ENCODE data around the gene MAGOH. TPM values are rescaled to one million over a fixed set of nuclear protein-coding genes. Genes with fewer than 3 reads are reported as not detected.

The MAGOH gene
- total and polyA plus RNA-seq, 5 experiments from 2014 or later = 54.1 to 116 (median 99.7) TPM

GRCh38 chr1:53264048-53264447 lies 25.7 kb upstream of the MAGOH start:
- H3K4me1 Mint-ChIP-seq = no peaks in the 10 kb centered on the region
- H3K27ac Mint-ChIP-seq = no peak overlapping the region
- peaks cover 0 to 41% (median 5%) of the 10 kb centered on the region in 3 donors for H3K36me3 Mint-ChIP-seq
- ATAC-seq = no peak
- H3K4me3 Mint-ChIP-seq = no peak overlapping the region
- DNase-seq = no peak
- no peaks in the 10 kb centered on the region for H3K27me3 Mint-ChIP-seq
- POLR2A ChIA-PET = no interaction called here
- H3K9me3 Mint-ChIP-seq = no peaks in the 10 kb centered on the region

DNA sequence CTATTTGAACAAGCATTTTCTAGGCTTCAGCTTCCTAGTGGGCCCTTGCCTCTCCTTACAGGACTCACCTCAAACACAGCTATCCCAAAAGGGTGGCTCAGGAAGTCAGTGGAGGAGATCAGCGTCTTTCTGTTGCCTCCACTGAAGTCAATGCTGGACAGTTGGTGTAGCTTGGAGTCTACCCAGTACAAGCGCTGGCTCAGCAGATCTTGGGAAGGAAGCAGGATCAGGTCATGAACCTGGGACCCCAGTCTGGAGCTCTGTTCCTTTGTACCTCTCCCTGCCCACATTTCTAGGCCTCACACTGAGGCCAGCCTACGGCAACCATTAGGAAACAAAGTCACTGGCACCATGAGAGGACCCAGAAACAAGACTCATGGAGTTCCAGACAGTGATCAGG lies 23.7 kb upstream of the MAGOH start:
- Mint-ChIP-seq H3K4me1 (no peaks in the 10 kb centered on the region), H3K27me3 (no peaks in the 10 kb centered on the region), H3K27ac (no peak overlapping the region), H3K9me3 (no peaks in the 10 kb centered on the region), H3K36me3 (peaks cover 0 to 42% (median 5%) of the 10 kb centered on the region in 3 donors), H3K4me3 (no peak overlapping the region)
- POLR2A ChIA-PET = no interaction called here
- DNase-seq (peak in 1 of 10 donors; percentile 6), ATAC-seq (no peak)

- no peaks in the 10 kb centered on the region for H3K4me1 Mint-ChIP-seq
- H3K9me3 Mint-ChIP-seq = no peaks in the 10 kb centered on the region
- no peak overlapping the region for H3K27ac Mint-ChIP-seq
- DNase-seq (no peak), ATAC-seq (no peak)
- H3K27me3 Mint-ChIP-seq = no peaks in the 10 kb centered on the region
- no peak overlapping the region for H3K4me3 Mint-ChIP-seq
- H3K36me3 Mint-ChIP-seq = peaks cover 0 to 36% (median 0%) of the 10 kb centered on the region in 3 donors
- POLR2A ChIA-PET = no interaction called here
These were observed 22.4 kb upstream of the MAGOH start for GRCh38 chr1:53260631-53261247.

DNA sequence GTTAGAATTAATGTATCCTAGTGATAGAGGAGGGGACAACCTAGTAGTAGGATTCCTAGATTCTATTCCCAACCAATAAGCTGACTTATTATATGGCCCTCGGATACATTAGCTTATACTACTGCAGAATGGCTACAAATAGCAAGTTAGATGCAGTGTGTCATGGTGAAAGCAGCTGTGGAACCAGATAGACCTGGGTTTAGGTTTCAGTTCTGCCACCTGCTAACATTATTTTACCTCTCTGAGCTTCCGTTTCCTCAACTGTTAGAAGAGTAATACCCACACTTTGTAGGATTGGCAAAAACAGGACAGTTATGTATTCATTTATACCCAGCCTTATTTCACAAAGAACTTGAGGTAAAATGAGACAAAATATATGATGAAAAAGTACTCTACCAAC lies 21.6 kb upstream of the MAGOH start:
- ATAC-seq (no peak), DNase-seq (no peak)
- Mint-ChIP-seq H3K4me3 (no peak overlapping the region), H3K27ac (no peak overlapping the region), H3K4me1 (no peaks in the 10 kb centered on the region), H3K36me3 (peaks cover 0 to 28% (median 0%) of the 10 kb centered on the region in 3 donors), H3K27me3 (no peaks in the 10 kb centered on the region), H3K9me3 (no peaks in the 10 kb centered on the region)
- POLR2A ChIA-PET = no interaction called here

DNA sequence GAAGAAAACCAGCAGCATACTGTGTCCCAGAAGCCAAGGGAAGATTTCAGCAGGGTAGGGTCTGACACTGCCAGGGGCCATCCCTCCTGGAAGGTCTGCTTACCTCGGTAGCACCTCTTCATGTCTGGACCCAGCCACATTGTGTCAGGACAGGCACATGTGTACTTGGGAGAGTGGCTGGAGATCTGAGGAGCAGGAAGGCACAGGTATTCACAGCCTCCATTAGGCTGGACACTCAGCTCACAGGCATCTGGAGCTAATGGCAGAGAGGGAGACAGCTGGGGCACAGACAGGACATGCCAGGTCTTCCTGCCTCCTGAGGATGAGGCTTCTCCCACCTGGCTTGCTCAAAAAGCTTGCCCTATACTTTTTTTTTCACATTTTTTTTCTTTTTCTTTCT lies 19.9 kb upstream of the MAGOH start:
- peaks cover 0 to 21% (median 0%) of the 10 kb centered on the region in 3 donors for H3K36me3 Mint-ChIP-seq
- ATAC-seq (no peak), DNase-seq (no peak)
- POLR2A ChIA-PET = no interaction called here
- H3K9me3 Mint-ChIP-seq = no peaks in the 10 kb centered on the region
- peak overlapping the region in 1 of 10 donors; percentile 10 for H3K27ac Mint-ChIP-seq
- no peaks in the 10 kb centered on the region for H3K27me3 Mint-ChIP-seq
- H3K4me3 Mint-ChIP-seq = no peak overlapping the region
- no peaks in the 10 kb centered on the region for H3K4me1 Mint-ChIP-seq

DNA sequence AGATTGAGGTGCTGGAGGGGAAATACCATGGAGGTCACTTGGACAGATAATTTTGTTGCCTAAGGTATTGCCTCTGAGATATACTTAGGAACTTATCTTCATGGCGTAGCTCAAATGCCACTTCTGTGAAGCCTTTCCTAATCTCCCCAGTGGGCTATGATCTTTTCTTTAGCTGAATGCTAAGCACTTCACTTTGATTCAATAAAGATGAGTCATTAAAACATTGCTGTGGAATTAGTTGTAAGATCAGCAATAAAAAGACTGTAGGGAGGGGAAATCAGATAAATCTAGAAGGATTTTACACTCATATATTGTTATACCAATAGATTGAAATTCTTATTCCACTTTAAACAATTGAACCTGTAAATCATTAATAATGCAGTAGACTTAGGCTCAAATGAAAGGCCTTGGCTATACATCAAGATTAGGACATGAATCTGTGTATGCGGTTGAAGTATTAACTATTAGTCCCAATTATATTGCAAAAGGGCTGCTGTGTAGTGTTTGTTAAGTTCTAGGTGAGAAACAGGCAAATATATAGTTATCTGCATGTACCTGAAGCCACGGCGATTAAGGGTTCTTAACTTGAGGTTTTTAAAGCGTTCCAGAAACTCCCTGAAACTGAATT lies 19.2 kb upstream of the MAGOH start:
- ATAC-seq (no peak), DNase-seq (no peak)
- Mint-ChIP-seq H3K36me3 (peaks cover 0 to 21% (median under 1%) of the 10 kb centered on the region in 3 donors), H3K27ac (peak overlapping the region in 1 of 10 donors; percentile 10), H3K9me3 (no peaks in the 10 kb centered on the region), H3K4me3 (no peak overlapping the region), H3K27me3 (no peaks in the 10 kb centered on the region), H3K4me1 (no peaks in the 10 kb centered on the region)
- POLR2A ChIA-PET = no interaction called here

GRCh38 chr1:53256511-53257453 lies 18.5 kb upstream of the MAGOH start:
- Mint-ChIP-seq H3K27me3 (no peaks in the 10 kb centered on the region), H3K27ac (no peak overlapping the region), H3K9me3 (no peaks in the 10 kb centered on the region), H3K4me1 (no peaks in the 10 kb centered on the region), H3K4me3 (no peak overlapping the region), H3K36me3 (peaks cover 0 to 19% (median 3%) of the 10 kb centered on the region in 3 donors)
- POLR2A ChIA-PET = no interaction called here
- no peak for DNase-seq
- no peak for ATAC-seq

DNA sequence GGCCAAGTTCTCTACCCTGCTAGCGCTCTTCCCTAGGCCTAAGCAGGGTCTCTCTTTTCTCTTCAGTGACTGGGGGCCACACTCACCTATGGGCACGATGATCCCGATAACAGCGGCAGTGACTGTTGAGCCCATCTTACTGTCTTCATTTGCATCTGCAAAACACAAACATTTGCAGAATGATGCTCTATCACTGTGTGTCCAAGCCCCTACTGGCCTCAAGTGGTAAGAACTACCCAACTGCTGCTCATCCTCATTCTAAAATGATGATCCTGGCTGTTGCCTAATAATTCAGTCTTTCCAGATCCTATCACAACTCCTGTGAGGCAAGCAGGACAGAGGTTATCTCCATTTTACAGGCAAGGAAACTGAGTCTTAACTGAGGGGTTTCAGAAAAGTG lies 16.7 kb upstream of the MAGOH start:
- Mint-ChIP-seq H3K27ac (no peak overlapping the region), H3K4me1 (no peaks in the 10 kb centered on the region), H3K27me3 (no peaks in the 10 kb centered on the region), H3K4me3 (no peak overlapping the region), H3K36me3 (peaks cover 0 to 17% (median 3%) of the 10 kb centered on the region in 3 donors), H3K9me3 (no peaks in the 10 kb centered on the region)
- DNase-seq (no peak), ATAC-seq (no peak)
- POLR2A ChIA-PET = no interaction called here

- no peaks in the 10 kb centered on the region for H3K4me1 Mint-ChIP-seq
- H3K4me3 Mint-ChIP-seq = no peak overlapping the region
- peak overlapping the region in 1 of 10 donors; percentile 8 for H3K27ac Mint-ChIP-seq
- H3K27me3 Mint-ChIP-seq = no peaks in the 10 kb centered on the region
- DNase-seq (no peak), ATAC-seq (no peak)
- no peaks in the 10 kb centered on the region for H3K9me3 Mint-ChIP-seq
- H3K36me3 Mint-ChIP-seq = peaks cover 0 to 14% (median 3%) of the 10 kb centered on the region in 3 donors
- POLR2A ChIA-PET = no interaction called here
These were observed 15.8 kb upstream of the MAGOH start for GRCh38 chr1:53254011-53254640.

DNA sequence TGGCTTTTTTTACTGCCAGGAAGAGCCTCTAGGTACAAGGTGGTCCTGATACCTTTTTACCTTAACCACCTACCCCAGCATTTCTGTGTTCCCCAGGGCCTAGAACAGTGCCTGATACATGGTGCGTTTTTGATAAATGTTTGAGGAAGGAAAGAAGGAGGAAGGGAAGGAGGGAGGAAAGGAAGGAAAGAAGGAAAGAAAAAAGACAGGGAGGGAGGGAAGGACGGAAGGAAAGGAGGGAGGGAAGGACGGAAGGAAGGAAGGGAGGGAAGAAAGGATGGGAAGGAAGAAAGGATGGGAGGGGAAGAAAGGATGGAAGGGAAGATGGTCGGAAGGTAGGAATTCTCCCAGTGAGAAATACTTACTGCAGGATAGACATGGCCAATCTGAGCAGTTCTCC lies 12.0 kb upstream of the MAGOH start:
- Mint-ChIP-seq H3K9me3 (no peaks in the 10 kb centered on the region), H3K27ac (no peak overlapping the region), H3K4me3 (no peak overlapping the region), H3K36me3 (peaks cover 0 to 14% (median 3%) of the 10 kb centered on the region in 3 donors), H3K4me1 (peaks cover 0 to 8% (median 0%) of the 10 kb centered on the region in 4 donors), H3K27me3 (no peaks in the 10 kb centered on the region)
- POLR2A ChIA-PET = no interaction called here
- ATAC-seq = no peak
- no peak for DNase-seq

GRCh38 chr1:53249706-53250105 lies 11.4 kb upstream of the MAGOH start:
- Mint-ChIP-seq H3K9me3 (no peaks in the 10 kb centered on the region), H3K4me3 (no peak overlapping the region), H3K27ac (no peak overlapping the region), H3K4me1 (peaks cover 0 to 10% (median 0%) of the 10 kb centered on the region in 4 donors), H3K27me3 (no peaks in the 10 kb centered on the region), H3K36me3 (peaks cover 0 to 14% (median 3%) of the 10 kb centered on the region in 3 donors)
- ATAC-seq (no peak), DNase-seq (no peak)
- POLR2A ChIA-PET = no interaction called here

DNA sequence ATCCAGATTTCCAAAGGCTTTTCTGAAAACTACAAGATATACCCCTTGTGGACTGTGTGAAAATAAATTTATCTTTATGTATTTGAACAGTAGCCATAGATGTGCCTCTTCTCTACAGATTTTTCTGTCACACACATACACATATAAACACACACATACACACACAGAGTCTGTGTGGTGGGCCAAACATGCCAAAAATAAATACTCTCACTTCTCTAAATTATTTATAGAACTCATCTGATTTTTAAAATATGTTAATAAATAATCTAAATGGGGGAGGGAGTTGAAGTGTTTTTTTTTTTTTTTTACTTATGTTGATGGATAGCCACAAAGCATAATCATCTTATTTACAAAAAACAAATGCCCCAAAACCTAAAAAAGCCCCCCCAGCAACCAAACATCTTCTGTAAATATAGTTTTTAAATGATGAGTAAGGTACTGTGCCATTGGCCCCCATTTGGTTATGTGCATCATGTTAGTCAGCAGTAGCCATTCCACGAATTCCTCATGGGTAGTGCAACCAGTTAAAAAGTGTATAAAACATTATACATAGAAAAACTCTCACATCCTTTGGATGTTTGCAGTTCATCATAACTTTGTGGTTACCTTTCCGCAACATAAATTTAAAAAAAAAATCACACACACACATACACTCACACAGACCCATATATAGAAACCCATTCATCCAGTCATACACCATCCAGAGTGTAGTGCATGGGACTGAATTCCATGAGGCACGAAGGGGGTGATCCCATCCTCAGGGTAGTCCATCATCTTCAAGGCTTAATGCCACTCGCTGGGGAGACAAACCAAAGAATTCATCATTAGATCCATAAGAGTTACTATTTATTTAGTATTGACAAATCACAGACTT lies 8.2 kb upstream of the MAGOH start:
- DNase-seq = no peak
- H3K27me3 Mint-ChIP-seq = no peaks in the 10 kb centered on the region
- peaks cover 0 to 9% (median 0%) of the 10 kb centered on the region in 3 donors for H3K36me3 Mint-ChIP-seq
- POLR2A ChIA-PET = no interaction called here
- peaks cover 0 to 10% (median 0%) of the 10 kb centered on the region in 4 donors for H3K4me1 Mint-ChIP-seq
- no peaks in the 10 kb centered on the region for H3K9me3 Mint-ChIP-seq
- no peak overlapping the region for H3K27ac Mint-ChIP-seq
- ATAC-seq = no peak
- no peak overlapping the region for H3K4me3 Mint-ChIP-seq

All from naive thymus-derived CD8-positive, alpha-beta T cell (primary cell).